Measurements from ENCODE around the gene MARCHF7. TPM values are rescaled to one million over a fixed set of nuclear protein-coding genes. Genes with fewer than 3 reads are reported as not detected.
A peak's percentile ranks its signal among the peaks of the same experiment; 100 is the strongest.

The MARCHF7 gene
- total and polyA plus RNA-seq, 2 of the 13 experiments (the other 11 are each of a cell fraction or from before 2014, with no cell fraction given) = 32.8 to 88.5 TPM

DNA sequence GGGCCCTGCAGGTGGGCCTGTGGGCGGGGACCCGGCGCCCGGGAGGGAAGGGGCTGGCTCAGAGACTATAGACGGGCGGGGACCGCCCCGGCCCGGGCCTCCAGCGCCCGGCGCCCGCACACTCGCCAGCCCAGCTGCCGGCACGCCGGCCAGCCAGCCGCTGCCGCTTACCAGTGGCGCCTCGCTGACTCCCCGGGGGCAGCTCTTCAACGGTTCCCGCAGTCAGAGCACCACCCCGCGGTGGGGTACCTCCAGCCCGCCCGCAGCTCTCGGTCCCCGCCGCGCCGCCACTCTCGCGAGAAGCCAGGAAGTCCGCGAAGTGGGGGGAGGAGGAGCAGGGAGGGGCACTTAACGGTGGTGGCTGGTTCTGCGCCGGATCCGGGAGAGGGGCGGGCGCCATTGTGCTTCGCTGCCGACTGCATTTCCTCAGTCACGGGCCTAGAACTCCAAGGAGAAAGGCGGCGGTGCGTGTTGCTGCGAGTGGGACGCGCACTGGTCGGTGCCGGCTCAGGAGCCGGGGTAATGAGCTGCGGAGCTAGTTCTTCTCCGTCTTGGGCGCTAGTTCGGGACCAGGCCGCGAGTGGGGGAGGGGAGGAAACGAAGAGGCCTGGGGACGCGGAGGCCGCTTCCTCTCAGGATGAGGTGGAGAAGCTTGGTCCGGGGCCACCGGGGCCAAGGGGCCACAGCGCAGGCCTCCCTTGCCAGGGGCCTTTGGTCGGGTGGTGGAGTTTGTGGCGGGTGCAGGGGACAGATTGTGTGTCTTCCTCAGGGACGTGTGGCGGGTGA lies at the start of gene MARCHF7 (continued):
- TF ChIP-seq, protein P1, sequence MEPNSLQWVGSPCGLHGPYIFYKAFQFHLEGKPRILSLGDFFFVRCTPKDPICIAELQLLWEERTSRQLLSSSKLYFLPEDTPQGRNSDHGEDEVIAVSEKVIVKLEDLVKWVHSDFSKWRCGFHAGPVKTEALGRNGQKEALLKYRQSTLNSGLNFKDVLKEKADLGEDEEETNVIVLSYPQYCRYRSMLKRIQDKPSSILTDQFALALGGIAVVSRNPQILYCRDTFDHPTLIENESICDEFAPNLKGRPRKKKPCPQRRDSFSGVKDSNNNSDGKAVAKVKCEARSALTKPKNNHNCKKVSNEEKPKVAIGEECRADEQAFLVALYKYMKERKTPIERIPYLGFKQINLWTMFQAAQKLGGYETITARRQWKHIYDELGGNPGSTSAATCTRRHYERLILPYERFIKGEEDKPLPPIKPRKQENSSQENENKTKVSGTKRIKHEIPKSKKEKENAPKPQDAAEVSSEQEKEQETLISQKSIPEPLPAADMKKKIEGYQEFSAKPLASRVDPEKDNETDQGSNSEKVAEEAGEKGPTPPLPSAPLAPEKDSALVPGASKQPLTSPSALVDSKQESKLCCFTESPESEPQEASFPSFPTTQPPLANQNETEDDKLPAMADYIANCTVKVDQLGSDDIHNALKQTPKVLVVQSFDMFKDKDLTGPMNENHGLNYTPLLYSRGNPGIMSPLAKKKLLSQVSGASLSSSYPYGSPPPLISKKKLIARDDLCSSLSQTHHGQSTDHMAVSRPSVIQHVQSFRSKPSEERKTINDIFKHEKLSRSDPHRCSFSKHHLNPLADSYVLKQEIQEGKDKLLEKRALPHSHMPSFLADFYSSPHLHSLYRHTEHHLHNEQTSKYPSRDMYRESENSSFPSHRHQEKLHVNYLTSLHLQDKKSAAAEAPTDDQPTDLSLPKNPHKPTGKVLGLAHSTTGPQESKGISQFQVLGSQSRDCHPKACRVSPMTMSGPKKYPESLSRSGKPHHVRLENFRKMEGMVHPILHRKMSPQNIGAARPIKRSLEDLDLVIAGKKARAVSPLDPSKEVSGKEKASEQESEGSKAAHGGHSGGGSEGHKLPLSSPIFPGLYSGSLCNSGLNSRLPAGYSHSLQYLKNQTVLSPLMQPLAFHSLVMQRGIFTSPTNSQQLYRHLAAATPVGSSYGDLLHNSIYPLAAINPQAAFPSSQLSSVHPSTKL (CRISPR knock-in tag; IDR thresholded peaks at IDR 0.05) = peak; percentile 85
- TF ChIP-seq ZNF260 (CRISPR knock-in tag; IDR thresholded peaks at IDR 0.05; ENCODE audit: borderline replicate concordance, low read depth) = no peak; the same call in 1 of the 2 replicates
- TF ChIP-seq, protein P2, sequence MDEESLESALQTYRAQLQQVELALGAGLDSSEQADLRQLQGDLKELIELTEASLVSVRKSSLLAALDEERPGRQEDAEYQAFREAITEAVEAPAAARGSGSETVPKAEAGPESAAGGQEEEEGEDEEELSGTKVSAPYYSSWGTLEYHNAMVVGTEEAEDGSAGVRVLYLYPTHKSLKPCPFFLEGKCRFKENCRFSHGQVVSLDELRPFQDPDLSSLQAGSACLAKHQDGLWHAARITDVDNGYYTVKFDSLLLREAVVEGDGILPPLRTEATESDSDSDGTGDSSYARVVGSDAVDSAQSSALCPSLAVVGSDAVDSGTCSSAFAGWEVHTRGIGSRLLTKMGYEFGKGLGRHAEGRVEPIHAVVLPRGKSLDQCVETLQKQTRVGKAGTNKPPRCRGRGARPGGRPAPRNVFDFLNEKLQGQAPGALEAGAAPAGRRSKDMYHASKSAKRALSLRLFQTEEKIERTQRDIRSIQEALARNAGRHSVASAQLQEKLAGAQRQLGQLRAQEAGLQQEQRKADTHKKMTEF (CRISPR knock-in tag; IDR thresholded peaks at IDR 0.05) = peak; percentile 99
- TF ChIP-seq, protein P3, sequence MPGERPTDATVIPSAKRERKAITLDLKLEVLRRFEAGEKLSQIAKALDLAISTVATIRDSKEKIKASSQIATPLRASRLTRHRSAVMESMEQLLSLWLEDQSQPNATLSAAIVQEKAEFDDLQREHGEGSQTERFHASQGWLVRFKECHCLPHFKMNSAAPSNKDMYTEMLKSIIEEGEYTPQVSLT (CRISPR knock-in tag; IDR thresholded peaks at IDR 0.05; ENCODE audit: borderline replicate concordance, low read depth) = peak; percentile 70; the same call in 1 of the 2 replicates
- TF ChIP-seq IKZF4 (CRISPR knock-in tag; IDR thresholded peaks at IDR 0.05; ENCODE audit: borderline replicate concordance, low read depth, not compliant biosample characterization) = peak; percentile 92
- peak; percentile 94 for TF ChIP-seq ZNF749 (CRISPR knock-in tag; IDR thresholded peaks at IDR 0.05; ENCODE audit: borderline replicate concordance)
- peak; percentile 87; the same call in 1 of the 2 replicates for TF ChIP-seq NCOA1 (CRISPR knock-in tag; IDR thresholded peaks at IDR 0.05)
- TF ChIP-seq MZF1 (CRISPR knock-in tag; IDR thresholded peaks at IDR 0.05; ENCODE audit: borderline replicate concordance) = peak; percentile 96
- TF ChIP-seq, protein P4, sequence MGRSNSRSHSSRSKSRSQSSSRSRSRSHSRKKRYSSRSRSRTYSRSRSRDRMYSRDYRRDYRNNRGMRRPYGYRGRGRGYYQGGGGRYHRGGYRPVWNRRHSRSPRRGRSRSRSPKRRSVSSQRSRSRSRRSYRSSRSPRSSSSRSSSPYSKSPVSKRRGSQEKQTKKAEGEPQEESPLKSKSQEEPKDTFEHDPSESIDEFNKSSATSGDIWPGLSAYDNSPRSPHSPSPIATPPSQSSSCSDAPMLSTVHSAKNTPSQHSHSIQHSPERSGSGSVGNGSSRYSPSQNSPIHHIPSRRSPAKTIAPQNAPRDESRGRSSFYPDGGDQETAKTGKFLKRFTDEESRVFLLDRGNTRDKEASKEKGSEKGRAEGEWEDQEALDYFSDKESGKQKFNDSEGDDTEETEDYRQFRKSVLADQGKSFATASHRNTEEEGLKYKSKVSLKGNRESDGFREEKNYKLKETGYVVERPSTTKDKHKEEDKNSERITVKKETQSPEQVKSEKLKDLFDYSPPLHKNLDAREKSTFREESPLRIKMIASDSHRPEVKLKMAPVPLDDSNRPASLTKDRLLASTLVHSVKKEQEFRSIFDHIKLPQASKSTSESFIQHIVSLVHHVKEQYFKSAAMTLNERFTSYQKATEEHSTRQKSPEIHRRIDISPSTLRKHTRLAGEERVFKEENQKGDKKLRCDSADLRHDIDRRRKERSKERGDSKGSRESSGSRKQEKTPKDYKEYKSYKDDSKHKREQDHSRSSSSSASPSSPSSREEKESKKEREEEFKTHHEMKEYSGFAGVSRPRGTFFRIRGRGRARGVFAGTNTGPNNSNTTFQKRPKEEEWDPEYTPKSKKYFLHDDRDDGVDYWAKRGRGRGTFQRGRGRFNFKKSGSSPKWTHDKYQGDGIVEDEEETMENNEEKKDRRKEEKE (IDR thresholded peaks at IDR 0.05) = no peak
- peak; percentile 87; the same call in 1 of the 2 replicates for TF ChIP-seq TMF1 (CRISPR knock-in tag; IDR thresholded peaks at IDR 0.05; ENCODE audit: low read depth)
- TF ChIP-seq, protein P5, sequence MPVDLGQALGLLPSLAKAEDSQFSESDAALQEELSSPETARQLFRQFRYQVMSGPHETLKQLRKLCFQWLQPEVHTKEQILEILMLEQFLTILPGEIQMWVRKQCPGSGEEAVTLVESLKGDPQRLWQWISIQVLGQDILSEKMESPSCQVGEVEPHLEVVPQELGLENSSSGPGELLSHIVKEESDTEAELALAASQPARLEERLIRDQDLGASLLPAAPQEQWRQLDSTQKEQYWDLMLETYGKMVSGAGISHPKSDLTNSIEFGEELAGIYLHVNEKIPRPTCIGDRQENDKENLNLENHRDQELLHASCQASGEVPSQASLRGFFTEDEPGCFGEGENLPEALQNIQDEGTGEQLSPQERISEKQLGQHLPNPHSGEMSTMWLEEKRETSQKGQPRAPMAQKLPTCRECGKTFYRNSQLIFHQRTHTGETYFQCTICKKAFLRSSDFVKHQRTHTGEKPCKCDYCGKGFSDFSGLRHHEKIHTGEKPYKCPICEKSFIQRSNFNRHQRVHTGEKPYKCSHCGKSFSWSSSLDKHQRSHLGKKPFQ (CRISPR knock-in tag; IDR thresholded peaks at IDR 0.05; ENCODE audit: insufficient replicate concordance) = peak; percentile 97
- TF ChIP-seq CENPX (CRISPR knock-in tag; IDR thresholded peaks at IDR 0.05) = no peak
- TF ChIP-seq ZC3H13 (CRISPR knock-in tag; IDR thresholded peaks at IDR 0.05) = peak; percentile 79
- TF ChIP-seq, protein P6, sequence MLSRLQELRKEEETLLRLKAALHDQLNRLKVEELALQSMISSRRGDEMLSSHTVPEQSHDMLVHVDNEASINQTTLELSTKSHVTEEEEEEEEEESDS (CRISPR knock-in tag; IDR thresholded peaks at IDR 0.05; ENCODE audit: borderline replicate concordance) = no peak
